Hepatocyte (in vitro differentiated cells): ENCODE results near the gene IL1R2. TPM values are rescaled to one million over a fixed set of nuclear protein-coding genes. Genes with fewer than 3 reads are reported as not detected.

Experiments
- DNase-seq: peaks from one replicate; pipeline ENCODE4 v3.0.0-alpha.2; 2016; ENCODE audit warnings: low spot score
- H2AFZ ChIP-seq: fragments of 200-600 bp; sonication (generic); 2 replicates; pipeline ENCODE4 v1.6.0; 2016; ENCODE audit warnings: antibody characterized with exemption, mild to moderate bottlenecking
- H3K27ac ChIP-seq: fragments of 200-600 bp; sonication (generic); 2 replicates; pipeline ENCODE4 v1.5.1; 2016; ENCODE audit warnings: mild to moderate bottlenecking
- H3K27me3 ChIP-seq: fragments of 200-600 bp; sonication (generic); 2 replicates; pipeline ENCODE4 v1.6.1; 2016
- H3K36me3 ChIP-seq: fragments of 200-600 bp; sonication (generic); replicated peaks from 2 replicates; pipeline ENCODE4 v1.5.1; 2016; ENCODE audit warnings: low read depth; ENCODE audit not compliant: insufficient read depth
- H3K4me1 ChIP-seq: fragments of 200-600 bp; sonication (generic); 2 replicates; pipeline ENCODE4 v1.5.1; 2016; ENCODE audit warnings: mild to moderate bottlenecking, moderate library complexity; ENCODE audit not compliant: insufficient read depth
- H3K4me2 ChIP-seq: fragments of 200-600 bp; sonication (generic); 2 replicates; pipeline ENCODE4 v1.6.0; 2016
- H3K4me3 ChIP-seq: fragments of 200-600 bp; sonication (generic); 2 replicates; pipeline ENCODE4 v1.5.1; 2016; ENCODE audit warnings: mild to moderate bottlenecking
- H3K79me2 ChIP-seq: fragments of 200-600 bp; sonication (generic); 2 replicates; pipeline ENCODE4 v1.6.0; 2017; ENCODE audit warnings: mild to moderate bottlenecking
- H3K9me2 ChIP-seq: fragments of 200-600 bp; sonication (generic); replicated peaks from 2 replicates; pipeline ENCODE4 v1.6.0; 2017; ENCODE audit warnings: mild to moderate bottlenecking; ENCODE audit not compliant: insufficient read depth
- H3K9me3 ChIP-seq: fragments of 200-600 bp; sonication (generic); 2 replicates; pipeline ENCODE4 v1.5.1; 2016; ENCODE audit warnings: low read depth, mild to moderate bottlenecking
- H4K20me1 ChIP-seq: fragments of 200-600 bp; sonication (generic); 2 replicates; pipeline ENCODE4 v1.6.0; 2016; ENCODE audit warnings: mild to moderate bottlenecking; ENCODE audit not compliant: insufficient read depth, poor library complexity, severe bottlenecking
- CTCF ChIP-seq: fragments of 200-600 bp; sonication (generic); IDR thresholded peaks from 2 replicates; pipeline ENCODE4 v1.5.1; 2016; ENCODE audit warnings: antibody characterized with exemption, mild to moderate bottlenecking; ENCODE audit not compliant: poor library complexity
- EZH2 ChIP-seq: fragments of 200-600 bp; sonication (generic); IDR thresholded peaks from 2 replicates; pipeline ENCODE4 v1.6.1; 2016; ENCODE audit warnings: antibody characterized with exemption, mild to moderate bottlenecking, borderline replicate concordance
- EZH2phosphoT487 ChIP-seq: fragments of 200-600 bp; sonication (generic); IDR thresholded peaks from one replicate; pipeline ENCODE4 v1.6.1; 2018; ENCODE audit warnings: antibody characterized with exemption, mild to moderate bottlenecking, low read depth, moderate library complexity; ENCODE audit not compliant: unreplicated experiment, severe bottlenecking
- WGBS: methylation state at CpG from one replicate; pipeline ENCODE4 v1.1.6; 2016; ENCODE audit warnings: low lambda C conversion rate; ENCODE audit errors: missing lambda C conversion rate; 5-methylcytosine and 5-hydroxymethylcytosine counted together
- polyA plus RNA-seq: library from polyadenylated mRNA; unstranded; fragments of >200 nt; fragmentation: Nextera tagmentation; extraction: Ambion mirVana; gene quantifications from 2 replicates; pipeline ENCODE4 v1.2.1, GENCODE V29; 2016
- total RNA-seq: library from RNA; depleted of rRNA; stranded (reverse); fragments of >200 nt; gene quantifications from 2 replicates; pipeline ENCODE4 v1.2.3, GENCODE V29; 2014

The IL1R2 gene
- total and polyA plus RNA-seq, 2 experiments from 2014 or later: 1.3 to 5.8 TPM

GRCh38 chr2:102030855-102031527 lies 39.2 kb downstream of the IL1R2 start:
- Histone ChIP-seq H3K9me3 (no peaks in the 10 kb centered on the region), H3K27ac (peak overlapping the region; percentile 79), H2AFZ (no peak overlapping the region), H3K4me1 (peaks cover 33% of the 10 kb centered on the region), H3K4me3 (no peak overlapping the region), H3K79me2 (no peaks in the 10 kb centered on the region), H4K20me1 (no peaks in the 10 kb centered on the region), H3K9me2 (no peaks in the 10 kb centered on the region), H3K4me2 (peak overlapping the region; percentile 47), H3K27me3 (no peaks in the 10 kb centered on the region), H3K36me3 (no peaks in the 10 kb centered on the region)
- 71% methylated on average over 15 of the region's 15 CpGs for WGBS
- TF ChIP-seq CTCF (no peak), EZH2 (no peak), EZH2phosphoT487 (no peak)
- DNase-seq: no peak

- no peaks in the 10 kb centered on the region for H3K9me3 ChIP-seq
- no peak overlapping the region for H2AFZ ChIP-seq
- WGBS: 46% methylated on average over 2 of the region's 2 CpGs
- DNase-seq: no peak
- peak overlapping the region; percentile 75 for H3K27ac ChIP-seq
- no peaks in the 10 kb centered on the region for H4K20me1 ChIP-seq
- peak overlapping the region; percentile 23 for H3K4me2 ChIP-seq
- no peaks in the 10 kb centered on the region for H3K36me3 ChIP-seq
- no peaks in the 10 kb centered on the region for H3K79me2 ChIP-seq
- H3K4me1 ChIP-seq: peaks cover 29% of the 10 kb centered on the region
- no peaks in the 10 kb centered on the region for H3K9me2 ChIP-seq
- no peak overlapping the region for H3K4me3 ChIP-seq
- H3K27me3 ChIP-seq: no peaks in the 10 kb centered on the region
- TF ChIP-seq EZH2 (no peak), EZH2phosphoT487 (no peak), CTCF (no peak)
These were observed 40.7 kb downstream of the IL1R2 start for GRCh38 chr2:102032368-102033030.

- 67% methylated on average over 10 of the region's 10 CpGs for WGBS
- Histone ChIP-seq H3K36me3 (no peaks in the 10 kb centered on the region), H3K9me2 (no peaks in the 10 kb centered on the region), H3K4me3 (no peak overlapping the region), H3K79me2 (no peaks in the 10 kb centered on the region), H3K4me1 (peaks cover 24% of the 10 kb centered on the region), H3K4me2 (peak overlapping the region; percentile 23), H3K27me3 (no peaks in the 10 kb centered on the region), H4K20me1 (no peaks in the 10 kb centered on the region), H2AFZ (no peak overlapping the region), H3K9me3 (no peaks in the 10 kb centered on the region), H3K27ac (peak overlapping the region; percentile 75)
- DNase-seq: peak; percentile 53
- TF ChIP-seq EZH2 (no peak), EZH2phosphoT487 (no peak), CTCF (no peak)
These were observed 41.4 kb downstream of the IL1R2 start for GRCh38 chr2:102033031-102033749.
